ENCODE data around the gene TNRC6B.

GRCh38 chr22:40213478-40213877 is 35.8 kb downstream of the TNRC6B start:
- TF ChIP-seq CTCF (IDR thresholded peaks at IDR 0.05; ENCODE audit: low read length) (no peak), EZH2 (IDR thresholded peaks at IDR 0.05; ENCODE audit: borderline replicate concordance, low read length) (no peak)

All from OCI-LY1 (cell line).